ENCODE results near the gene ABHD14A. TPM values are rescaled to one million over a fixed set of nuclear protein-coding genes. Genes with fewer than 3 reads are reported as not detected.

The ABHD14A gene
- polyA plus RNA-seq, 1 of the 3 experiments (the other 2 are of a cell fraction), result 31.5 TPM

DNA sequence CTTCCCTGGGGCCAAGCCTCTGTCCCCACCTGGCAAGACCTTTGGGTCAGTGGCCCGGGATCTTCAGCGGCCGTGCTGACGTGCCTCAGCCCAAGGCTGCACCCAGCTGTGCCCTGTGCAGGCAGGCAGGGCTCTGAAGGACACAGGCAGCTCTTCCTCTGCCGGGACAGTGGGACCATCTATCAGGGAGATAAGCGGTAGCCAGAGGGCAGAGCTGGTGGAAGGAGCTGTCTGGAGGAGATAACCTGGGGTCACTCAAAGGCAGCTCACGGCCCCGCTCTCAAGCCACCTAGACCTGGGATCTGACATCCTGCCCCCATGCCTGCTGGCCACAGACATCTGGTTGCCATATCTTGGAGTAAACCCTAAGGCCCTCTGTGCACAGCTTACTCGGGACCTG, 54.2 kb downstream of the ABHD14A start (continued):
- peak; percentile 99 for TF ChIP-seq GATA2 (CRISPR knock-in tag; IDR thresholded peaks at IDR 0.05)
- no peak for TF ChIP-seq MXI1 (IDR thresholded peaks at IDR 0.05; ENCODE audit: low read depth, low read length)
- TF ChIP-seq, protein P1, sequence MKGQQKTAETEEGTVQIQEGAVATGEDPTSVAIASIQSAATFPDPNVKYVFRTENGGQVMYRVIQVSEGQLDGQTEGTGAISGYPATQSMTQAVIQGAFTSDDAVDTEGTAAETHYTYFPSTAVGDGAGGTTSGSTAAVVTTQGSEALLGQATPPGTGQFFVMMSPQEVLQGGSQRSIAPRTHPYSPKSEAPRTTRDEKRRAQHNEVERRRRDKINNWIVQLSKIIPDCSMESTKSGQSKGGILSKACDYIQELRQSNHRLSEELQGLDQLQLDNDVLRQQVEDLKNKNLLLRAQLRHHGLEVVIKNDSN (IDR thresholded peaks at IDR 0.05; ENCODE audit: borderline replicate concordance, low read depth), result no peak
- TF ChIP-seq RAD21 (IDR thresholded peaks at IDR 0.05; ENCODE audit: low read length), result peak; percentile 12
- no peak for TF ChIP-seq YY1 (IDR thresholded peaks at IDR 0.05; ENCODE audit: low read depth)
- TF ChIP-seq, protein P2, sequence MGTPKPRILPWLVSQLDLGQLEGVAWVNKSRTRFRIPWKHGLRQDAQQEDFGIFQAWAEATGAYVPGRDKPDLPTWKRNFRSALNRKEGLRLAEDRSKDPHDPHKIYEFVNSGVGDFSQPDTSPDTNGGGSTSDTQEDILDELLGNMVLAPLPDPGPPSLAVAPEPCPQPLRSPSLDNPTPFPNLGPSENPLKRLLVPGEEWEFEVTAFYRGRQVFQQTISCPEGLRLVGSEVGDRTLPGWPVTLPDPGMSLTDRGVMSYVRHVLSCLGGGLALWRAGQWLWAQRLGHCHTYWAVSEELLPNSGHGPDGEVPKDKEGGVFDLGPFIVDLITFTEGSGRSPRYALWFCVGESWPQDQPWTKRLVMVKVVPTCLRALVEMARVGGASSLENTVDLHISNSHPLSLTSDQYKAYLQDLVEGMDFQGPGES (IDR thresholded peaks at IDR 0.05; ENCODE audit: low read depth, low read length), result no peak
- TF ChIP-seq POLR2AphosphoS5 (IDR thresholded peaks at IDR 0.05; ENCODE audit: low read depth, low read length), result peak; percentile 22; the same call in 1 of the 2 replicates
- TF ChIP-seq TAF1 (IDR thresholded peaks at IDR 0.05; ENCODE audit: borderline replicate concordance, low read depth, low read length), result no peak
- TF ChIP-seq, protein P3, sequence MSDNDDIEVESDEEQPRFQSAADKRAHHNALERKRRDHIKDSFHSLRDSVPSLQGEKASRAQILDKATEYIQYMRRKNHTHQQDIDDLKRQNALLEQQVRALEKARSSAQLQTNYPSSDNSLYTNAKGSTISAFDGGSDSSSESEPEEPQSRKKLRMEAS (IDR thresholded peaks at IDR 0.05; ENCODE audit: low read depth), result no peak
- peak; percentile 88 for TF ChIP-seq CHD2 (IDR thresholded peaks at IDR 0.05; ENCODE audit: low read length, partially characterized antibody)
- TF ChIP-seq, protein P4, sequence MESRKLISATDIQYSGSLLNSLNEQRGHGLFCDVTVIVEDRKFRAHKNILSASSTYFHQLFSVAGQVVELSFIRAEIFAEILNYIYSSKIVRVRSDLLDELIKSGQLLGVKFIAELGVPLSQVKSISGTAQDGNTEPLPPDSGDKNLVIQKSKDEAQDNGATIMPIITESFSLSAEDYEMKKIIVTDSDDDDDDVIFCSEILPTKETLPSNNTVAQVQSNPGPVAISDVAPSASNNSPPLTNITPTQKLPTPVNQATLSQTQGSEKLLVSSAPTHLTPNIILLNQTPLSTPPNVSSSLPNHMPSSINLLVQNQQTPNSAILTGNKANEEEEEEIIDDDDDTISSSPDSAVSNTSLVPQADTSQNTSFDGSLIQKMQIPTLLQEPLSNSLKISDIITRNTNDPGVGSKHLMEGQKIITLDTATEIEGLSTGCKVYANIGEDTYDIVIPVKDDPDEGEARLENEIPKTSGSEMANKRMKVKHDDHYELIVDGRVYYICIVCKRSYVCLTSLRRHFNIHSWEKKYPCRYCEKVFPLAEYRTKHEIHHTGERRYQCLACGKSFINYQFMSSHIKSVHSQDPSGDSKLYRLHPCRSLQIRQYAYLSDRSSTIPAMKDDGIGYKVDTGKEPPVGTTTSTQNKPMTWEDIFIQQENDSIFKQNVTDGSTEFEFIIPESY (IDR thresholded peaks at IDR 0.05; ENCODE audit: borderline replicate concordance, low read depth), result no peak
- no peak for TF ChIP-seq ELF1 (IDR thresholded peaks at IDR 0.05)
- TF ChIP-seq, protein P5, sequence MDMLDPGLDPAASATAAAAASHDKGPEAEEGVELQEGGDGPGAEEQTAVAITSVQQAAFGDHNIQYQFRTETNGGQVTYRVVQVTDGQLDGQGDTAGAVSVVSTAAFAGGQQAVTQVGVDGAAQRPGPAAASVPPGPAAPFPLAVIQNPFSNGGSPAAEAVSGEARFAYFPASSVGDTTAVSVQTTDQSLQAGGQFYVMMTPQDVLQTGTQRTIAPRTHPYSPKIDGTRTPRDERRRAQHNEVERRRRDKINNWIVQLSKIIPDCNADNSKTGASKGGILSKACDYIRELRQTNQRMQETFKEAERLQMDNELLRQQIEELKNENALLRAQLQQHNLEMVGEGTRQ (IDR thresholded peaks at IDR 0.05; ENCODE audit: borderline replicate concordance, low read depth, low read length), result no peak
- peak; percentile 96 for TF ChIP-seq FOXJ3 (CRISPR knock-in tag; IDR thresholded peaks at IDR 0.05)
- TF ChIP-seq RCOR1 (IDR thresholded peaks at IDR 0.05; ENCODE audit: low read length), result peak; percentile 92

DNA sequence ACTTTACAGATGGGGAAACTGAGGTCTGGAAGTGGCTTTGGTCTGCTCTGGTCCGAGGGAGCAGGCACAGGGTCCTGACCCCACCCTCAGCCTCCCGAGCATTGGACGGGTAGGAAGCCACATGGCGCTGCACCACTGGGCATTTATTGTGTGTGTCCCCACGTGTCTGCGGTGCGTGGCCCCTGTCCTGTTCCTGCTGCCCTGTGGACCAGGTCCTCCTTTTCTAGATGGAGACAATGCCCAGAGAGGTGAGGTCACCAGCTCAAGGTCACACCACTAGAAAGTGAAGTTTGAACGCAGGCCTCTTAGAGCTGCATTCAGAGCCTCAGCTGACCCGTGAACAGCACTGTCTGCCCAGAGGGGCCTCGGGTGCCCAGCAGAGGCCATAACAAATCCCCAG, 54.7 kb downstream of the ABHD14A start:
- no peak for DNase-seq
- Histone ChIP-seq H3K9ac (no peak overlapping the region), H3K36me3 (replicated peaks in 1 of 2; ENCODE audit: control insufficient read depth in 1 of 2, insufficient read depth in 2 of 2, low read length in 1 of 2) (no peaks in the 10 kb centered on the region), H3K79me2 (ENCODE audit: insufficient read depth) (no peaks in the 10 kb centered on the region), H3K27ac (ENCODE audit: low read depth in 2 of 2, low read length in 1 of 2) (peak overlapping the region in 1 of 2 experiments; percentile 100; a peak in 2 of 4 replicates), H4K20me1 (ENCODE audit: insufficient read depth) (no peaks in the 10 kb centered on the region), H3K9me3 (no peaks in the 10 kb centered on the region), H3K4me1 (ENCODE audit: control insufficient read depth in 1 of 2, insufficient read depth in 2 of 2, low read depth in 1 of 2, low read length in 1 of 2) (peaks cover 0 to 83% of the 10 kb centered on the region in 2 experiments; a peak in 2 of 4 replicates), H3K4me3 (ENCODE audit: low read depth in 2 of 2, low read length in 1 of 2) (no peak overlapping the region), H2AFZ (ENCODE audit: low read depth) (no peak overlapping the region), H3K4me2 (no peak overlapping the region), H3K27me3 (ENCODE audit: insufficient read depth) (no peaks in the 10 kb centered on the region), H3K9me2 (no peaks in the 10 kb centered on the region), H3F3A (replicated peaks; ENCODE audit: insufficient read depth) (no peaks in the 10 kb centered on the region)
- CTCF ChIA-PET, result interaction anchor here (0.7 to 9.8 kb wide), 12 partner anchors 12 to 115 kb away, joined by 3 to 205 read pairs (median 6); partner anchors contain the start of gene DUSP7
- no CpG with 5 or more reads among the region's 10 CpGs for WGBS (ENCODE audit: low lambda C conversion rate)
- TF ChIP-seq, protein P5 (IDR thresholded peaks at IDR 0.05; ENCODE audit: borderline replicate concordance, low read depth, low read length), result no peak
- 0 out of 2 replicates have a peak, but pooled peaks have one; percentile 54 for TF ChIP-seq MXI1 (IDR thresholded peaks at IDR 0.05; ENCODE audit: low read depth, low read length)
- POLR2A ChIA-PET, result interaction anchor here (1.0 to 9.4 kb wide), 17 partner anchors 9 to 250 kb away, joined by 3 to 218 read pairs (median 8); partner anchors contain the start of genes DUSP7 and RPL29

Measured in SK-N-SH (cell line).